ENCODE results near the gene DAP. TPM values are rescaled to one million over a fixed set of nuclear protein-coding genes. Genes with fewer than 3 reads are reported as not detected.
"Not testable (repeated sequence)": the region's sequence is repeated elsewhere in the genome, so short reads cannot be mapped to it uniquely, and the experiment has no call there.

The DAP gene
- total and polyA plus RNA-seq, 2 experiments from 2014 or later, result 35.7 to 37.6 TPM

- H3K36me3 ChIP-seq (ENCODE audit: insufficient read depth), result no peaks in the 10 kb centered on the region
- Mint-ChIP-seq H3K9me3 (no peaks in the 10 kb centered on the region; the same call in none of the 3 replicates), H3K27ac (peak overlapping the region; percentile 34; the same call in 1 of the 2 replicates), H3K36me3 (ENCODE audit: low read depth) (no peaks in the 10 kb centered on the region; the same call in 2 of the 3 replicates), H3K27me3 (ENCODE audit: insufficient read depth, low read depth, poor library complexity) (peaks cover 29% of the 10 kb centered on the region), H3K4me3 (no peak overlapping the region), H3K4me1 (peaks cover 48% of the 10 kb centered on the region)
- ATAC-seq, result no peak
- no peaks in the 10 kb centered on the region for H4K20me1 ChIP-seq (replicated peaks; ENCODE audit: insufficient read depth)
- no peak overlapping the region for H3K4me3 ChIP-seq
- H3K4me2 ChIP-seq, result no peak overlapping the region
- H3K79me2 ChIP-seq (replicated peaks; ENCODE audit: insufficient read depth), result no peaks in the 10 kb centered on the region
- 0 out of 2 replicates have a peak, but pooled peaks cover 4% of the 10 kb centered on the region for H3F3A ChIP-seq (replicated peaks; ENCODE audit: low read depth)
- peaks cover 23% of the 10 kb centered on the region for H3K4me1 ChIP-seq (ENCODE audit: insufficient read depth)
- no peaks in the 10 kb centered on the region for H3K27me3 ChIP-seq (ENCODE audit: insufficient read depth)
- no peak for DNase-seq (ENCODE audit: low spot score)
- no peak overlapping the region for H2AFZ ChIP-seq
- no peak for TF ChIP-seq POLR2AphosphoS5 (IDR thresholded peaks at IDR 0.05; ENCODE audit: low read depth)
- no peak for TF ChIP-seq EZH2phosphoT487 (IDR thresholded peaks at IDR 0.05; ENCODE audit: unreplicated experiment)
- H3K9me2 ChIP-seq (ENCODE audit: insufficient read depth), result 0 out of 2 replicates have a peak, but pooled peaks cover 2% of the 10 kb centered on the region
- H3K27ac ChIP-seq (ENCODE audit: low read depth), result no peak overlapping the region
Measured at GRCh38 chr5:10631316-10631996, 129.6 kb downstream of the DAP start.

- not testable (repeated sequence) for DNase-seq (ENCODE audit: low spot score); H3K36me3 Mint-ChIP-seq (ENCODE audit: low read depth); H4K20me1 ChIP-seq (replicated peaks; ENCODE audit: insufficient read depth); H2AFZ ChIP-seq; ATAC-seq; H3K9me3 Mint-ChIP-seq; H3F3A ChIP-seq (replicated peaks; ENCODE audit: low read depth); H3K27me3 ChIP-seq (ENCODE audit: insufficient read depth); H3K79me2 ChIP-seq (replicated peaks; ENCODE audit: insufficient read depth); H3K4me2 ChIP-seq; H3K9me2 ChIP-seq (ENCODE audit: insufficient read depth); H3K4me3 Mint-ChIP-seq; H3K36me3 ChIP-seq (ENCODE audit: insufficient read depth); H3K4me3 ChIP-seq; H3K27ac ChIP-seq (ENCODE audit: low read depth); H3K27ac Mint-ChIP-seq
- Mint-ChIP-seq H3K27me3 (ENCODE audit: insufficient read depth, low read depth, poor library complexity) (peaks cover 28% of the 10 kb centered on the region), H3K4me1 (peaks cover 45% of the 10 kb centered on the region)
- H3K4me1 ChIP-seq (ENCODE audit: insufficient read depth), result peaks cover 17% of the 10 kb centered on the region
Measured at GRCh38 chr5:10630744-10631143, 130.3 kb downstream of the DAP start.

GRCh38 chr5:10630126-10630525 is 130.9 kb downstream of the DAP start:
- Mint-ChIP-seq H3K4me3 (no peak overlapping the region), H3K27ac (no peak overlapping the region), H3K36me3 (ENCODE audit: low read depth) (no peaks in the 10 kb centered on the region; the same call in 2 of the 3 replicates), H3K4me1 (peaks cover 44% of the 10 kb centered on the region), H3K9me3 (no peaks in the 10 kb centered on the region; the same call in none of the 3 replicates), H3K27me3 (ENCODE audit: insufficient read depth, low read depth, poor library complexity) (peaks cover 25% of the 10 kb centered on the region)
- no peaks in the 10 kb centered on the region for H3K27me3 ChIP-seq (ENCODE audit: insufficient read depth)
- peaks cover 11% of the 10 kb centered on the region for H3K4me1 ChIP-seq (ENCODE audit: insufficient read depth)
- H3F3A ChIP-seq (replicated peaks; ENCODE audit: low read depth), result no peaks in the 10 kb centered on the region
- DNase-seq (ENCODE audit: low spot score) (no peak), ATAC-seq (no peak)
- H3K79me2 ChIP-seq (replicated peaks; ENCODE audit: insufficient read depth), result no peaks in the 10 kb centered on the region
- no peak overlapping the region for H3K4me2 ChIP-seq
- H3K4me3 ChIP-seq, result no peak overlapping the region
- H3K27ac ChIP-seq (ENCODE audit: low read depth), result no peak overlapping the region
- H3K36me3 ChIP-seq (ENCODE audit: insufficient read depth), result no peaks in the 10 kb centered on the region
- no peaks in the 10 kb centered on the region for H4K20me1 ChIP-seq (replicated peaks; ENCODE audit: insufficient read depth)
- no peak overlapping the region for H2AFZ ChIP-seq
- H3K9me2 ChIP-seq (ENCODE audit: insufficient read depth), result no peaks in the 10 kb centered on the region
- TF ChIP-seq REST (IDR thresholded peaks at IDR 0.05; ENCODE audit: unreplicated experiment) (no peak), ZNF462 (CRISPR knock-in tag; IDR thresholded peaks at IDR 0.05) (no peak), EZH2 (IDR thresholded peaks at IDR 0.05; ENCODE audit: low read depth, unreplicated experiment) (no peak), STAT1 (IDR thresholded peaks at IDR 0.05; ENCODE audit: unreplicated experiment) (no peak)
